OCI-LY7 (cell line): ENCODE data around the gene XPR1. TPM values are rescaled to one million over a fixed set of nuclear protein-coding genes. Genes with fewer than 3 reads are reported as not detected.

Experiments used
- BruUV-seq: library from RNA; stranded (reverse); fragments of 400-500 nt; replicated peaks from 2 replicates; lab custom pipeline; 2021; lab: Mats Ljungman, UMichigan
- CTCF ChIA-PET: fragments of 300-600 bp; sonication (Branson Sonifier 250); formaldehyde crosslinking; loops from one replicate; lab custom pipeline; 2022; ENCODE audit warnings: antibody characterized with exemption; ENCODE audit not compliant: unreplicated experiment; lab: Charles Lee
- POLR2A ChIA-PET: fragments of 300-600 bp; sonication (Branson Sonifier 250); formaldehyde crosslinking; loops from one replicate; lab custom pipeline; 2022; ENCODE audit warnings: antibody characterized with exemption; lab: Charles Lee
- DNase-seq: peaks from one replicate; pipeline ENCODE4 v3.0.0-alpha.2; 2015; ENCODE audit warnings: low spot score
- H2AFZ ChIP-seq: fragments of 200-600 bp; sonication (generic), shearing (Covaris generic); 2 replicates; pipeline ENCODE4 v1.6.1; 2014; ENCODE audit warnings: mild to moderate bottlenecking, antibody characterized with exemption, low read length, moderate library complexity
- H3K27ac ChIP-seq: fragments of 200-600 bp; sonication (generic); 2 replicates; pipeline ENCODE4 v1.5.1; 2014; ENCODE audit warnings: mixed run types, low read depth, mild to moderate bottlenecking, moderate library complexity, low read length, inconsistent platforms; ENCODE audit not compliant: poor library complexity, severe bottlenecking
- H3K36me3 ChIP-seq: fragments of 200-600 bp; sonication (generic); 2 replicates; pipeline ENCODE4 v1.6.1; 2014; ENCODE audit warnings: mild to moderate bottlenecking, antibody characterized with exemption, low read length, moderate library complexity, mixed read lengths; ENCODE audit not compliant: insufficient read depth
- H3K4me1 ChIP-seq: fragments of 200-600 bp; sonication (generic); 2 replicates; pipeline ENCODE4 v1.5.1; 2014; ENCODE audit warnings: mild to moderate bottlenecking, low read length; ENCODE audit not compliant: insufficient read depth, poor library complexity, severe bottlenecking
- H3K4me2 ChIP-seq: fragments of 200-600 bp; sonication (generic); 2 replicates; pipeline ENCODE4 v1.6.1; 2014; ENCODE audit warnings: mild to moderate bottlenecking, low read length
- H3K4me3 ChIP-seq: fragments of 200-600 bp; sonication (generic); 2 replicates; pipeline ENCODE4 v1.5.1; 2014; ENCODE audit warnings: mild to moderate bottlenecking, low read depth, low read length; ENCODE audit not compliant: poor library complexity, severe bottlenecking
- H3K79me2 ChIP-seq: fragments of 200-600 bp; sonication (generic); 2 replicates; pipeline ENCODE4 v1.6.1; 2016; ENCODE audit warnings: low read depth, mild to moderate bottlenecking, low read length, moderate library complexity, mixed read lengths; ENCODE audit not compliant: insufficient read depth
- H3K9me2 ChIP-seq: fragments of 200-600 bp; sonication (generic); 2 replicates; pipeline ENCODE4 v1.6.1; 2016; ENCODE audit warnings: mild to moderate bottlenecking, low read length, mixed read lengths; ENCODE audit not compliant: insufficient read depth
- H3K9me3 ChIP-seq: fragments of 200-600 bp; sonication (generic); 2 replicates; pipeline ENCODE4 v1.6.1; 2014; ENCODE audit warnings: mild to moderate bottlenecking, mixed run types, low read length, mixed read lengths
- H4K20me1 ChIP-seq: fragments of 200-600 bp; sonication (generic); 2 replicates; pipeline ENCODE4 v1.6.1; 2014; ENCODE audit warnings: mild to moderate bottlenecking, antibody characterized with exemption, low read length, moderate library complexity, mixed read lengths; ENCODE audit not compliant: insufficient read depth
- CTCF ChIP-seq: fragments of 200-600 bp; sonication (generic); conservative IDR thresholded peaks from 2 replicates; pipeline ENCODE4 v1.5.1; 2014; ENCODE audit warnings: mild to moderate bottlenecking, antibody characterized with exemption, low read length, moderate library complexity, mixed read lengths
- EZH2phosphoT487 ChIP-seq: fragments of 200-600 bp; sonication (generic); IDR thresholded peaks from 2 replicates; pipeline ENCODE4 v1.6.1; 2018; ENCODE audit warnings: low read depth, borderline replicate concordance, mild to moderate bottlenecking, mixed run types, antibody characterized with exemption, low read length, moderate library complexity, mixed read lengths
- intact Hi-C: fragments of 100-400 bp; cut with micrococcal nuclease; formaldehyde crosslinking; loops from one replicate; pipeline ENCODE4 v1.10.0; 2022; ENCODE audit not compliant: unreplicated experiment
- total RNA-seq, 2 experiments: library from RNA; depleted of rRNA in 1 of 2; stranded (reverse); fragments of >200 nt in 1 of 2; shearing (Covaris generic) in 1 of 2; gene quantifications; 2 replicates each; pipeline ENCODE4 v1.2.3, GENCODE V29; 2014 to 2022

The XPR1 gene
- total RNA-seq, 2 experiments from 2014 or later, result 8.6 to 17.2 TPM

GRCh38 chr1:180888870-180889269 lies 257.0 kb downstream of the XPR1 start:
- Histone ChIP-seq H3K4me3 (no peak overlapping the region), H3K4me1 (peaks cover 9% of the 10 kb centered on the region), H3K9me2 (no peaks in the 10 kb centered on the region), H3K4me2 (no peak overlapping the region), H3K27ac (no peak overlapping the region), H3K36me3 (no peaks in the 10 kb centered on the region), H3K79me2 (no peaks in the 10 kb centered on the region), H2AFZ (no peak overlapping the region), H3K9me3 (no peaks in the 10 kb centered on the region), H4K20me1 (no peaks in the 10 kb centered on the region)
- ChIA-PET CTCF (no interaction called here), POLR2A (interaction anchor here (1.3 kb wide), 1 partner anchor 12 kb away, joined by 3 read pairs; no protein-coding TSS in a partner anchor)
- BruUV-seq, result no TSS peak
- peak; percentile 24 for DNase-seq
- no peak for TF ChIP-seq EZH2phosphoT487
- no peak for TF ChIP-seq CTCF
- intact Hi-C loops, result no loop called here

GRCh38 chr1:180889325-180889724 lies 257.5 kb downstream of the XPR1 start:
- POLR2A ChIA-PET, result no interaction called here
- Histone ChIP-seq H3K4me3 (no peak overlapping the region), H3K36me3 (no peaks in the 10 kb centered on the region), H3K4me2 (no peak overlapping the region), H3K4me1 (peaks cover 9% of the 10 kb centered on the region), H3K9me2 (no peaks in the 10 kb centered on the region), H3K79me2 (no peaks in the 10 kb centered on the region), H2AFZ (no peak overlapping the region), H3K9me3 (no peaks in the 10 kb centered on the region), H3K27ac (no peak overlapping the region), H4K20me1 (no peaks in the 10 kb centered on the region)
- intact Hi-C loops, result no loop called here
- no peak for DNase-seq
- BruUV-seq, result no TSS peak
- no peak for TF ChIP-seq CTCF
- no peak for TF ChIP-seq EZH2phosphoT487
- CTCF ChIA-PET, result no interaction called here

GRCh38 chr1:180892272-180892671 lies 260.4 kb downstream of the XPR1 start:
- H3K9me3 ChIP-seq, result no peaks in the 10 kb centered on the region
- intact Hi-C loops, result no loop called here
- no TSS peak for BruUV-seq
- peaks cover 9% of the 10 kb centered on the region for H3K4me1 ChIP-seq
- TF ChIP-seq CTCF, result no peak
- TF ChIP-seq EZH2phosphoT487, result no peak
- H3K4me2 ChIP-seq, result no peak overlapping the region
- H3K4me3 ChIP-seq, result no peak overlapping the region
- DNase-seq, result no peak
- no peaks in the 10 kb centered on the region for H3K36me3 ChIP-seq
- no peaks in the 10 kb centered on the region for H3K79me2 ChIP-seq
- H4K20me1 ChIP-seq, result no peaks in the 10 kb centered on the region
- no peak overlapping the region for H2AFZ ChIP-seq
- POLR2A ChIA-PET, result no interaction called here
- no peaks in the 10 kb centered on the region for H3K9me2 ChIP-seq
- CTCF ChIA-PET, result no interaction called here
- no peak overlapping the region for H3K27ac ChIP-seq
